ENCODE measurements around the gene SRSF6. TPM values are rescaled to one million over a fixed set of nuclear protein-coding genes. Genes with fewer than 3 reads are reported as not detected.

The SRSF6 gene
- total RNA-seq, 1 donor from 2014 or later, result 68.1 TPM

GRCh38 chr20:43507150-43508080, 49.7 kb downstream of the SRSF6 start, which contains the start of gene L3MBTL1:
Gene L3MBTL1, plus strand, starts transcription at chr20:43507697. Its CDS starts 5,807 bp downstream, at chr20:43513504.
- peak; percentile 16 for DNase-seq (ENCODE audit: low read depth)
- H3K4me3 ChIP-seq (ENCODE audit: low read depth, low read length), result peak within 1 kb of the TSS; percentile 65
- no peaks in the 10 kb centered on the region for H3K36me3 ChIP-seq (ENCODE audit: control insufficient read depth, insufficient read depth, low read length)
- no peak for TF ChIP-seq CTCF (IDR thresholded peaks at IDR 0.05; ENCODE audit: insufficient read depth, low read length, poor library complexity, severe bottlenecking)
- H3K27me3 ChIP-seq (ENCODE audit: control insufficient read depth, insufficient read depth, low read length), result peaks cover 15% of the 10 kb centered on the region

- Histone ChIP-seq H3K36me3 (ENCODE audit: control insufficient read depth, insufficient read depth, low read length) (no peaks in the 10 kb centered on the region), H3K4me3 (ENCODE audit: low read depth, low read length) (peak overlapping the region; percentile 65), H3K27me3 (ENCODE audit: control insufficient read depth, insufficient read depth, low read length) (peaks cover 15% of the 10 kb centered on the region)
- no peak for DNase-seq (ENCODE audit: low read depth)
- no peak for TF ChIP-seq CTCF (IDR thresholded peaks at IDR 0.05; ENCODE audit: insufficient read depth, low read length, poor library complexity, severe bottlenecking)
Measured at GRCh38 chr20:43508106-43508505, 50.4 kb downstream of the SRSF6 start.

GRCh38 chr20:43508604-43509040, 50.9 kb downstream of the SRSF6 start:
- H3K36me3 ChIP-seq (ENCODE audit: control insufficient read depth, insufficient read depth, low read length), result no peaks in the 10 kb centered on the region
- DNase-seq (ENCODE audit: low read depth), result no peak
- peaks cover 15% of the 10 kb centered on the region for H3K27me3 ChIP-seq (ENCODE audit: control insufficient read depth, insufficient read depth, low read length)
- peak; percentile 4 for TF ChIP-seq CTCF (IDR thresholded peaks at IDR 0.05; ENCODE audit: insufficient read depth, low read length, poor library complexity, severe bottlenecking)
- no peak overlapping the region for H3K4me3 ChIP-seq (ENCODE audit: low read depth, low read length)

GRCh38 chr20:43511879-43512278, 54.2 kb downstream of the SRSF6 start:
- TF ChIP-seq CTCF (IDR thresholded peaks at IDR 0.05; ENCODE audit: insufficient read depth, low read length, poor library complexity, severe bottlenecking), result no peak
- Histone ChIP-seq H3K27me3 (ENCODE audit: control insufficient read depth, insufficient read depth, low read length) (peaks cover 5% of the 10 kb centered on the region), H3K36me3 (ENCODE audit: control insufficient read depth, insufficient read depth, low read length) (no peaks in the 10 kb centered on the region), H3K4me3 (ENCODE audit: low read depth, low read length) (no peak overlapping the region)
- no peak for DNase-seq (ENCODE audit: low read depth)

- Histone ChIP-seq H3K27me3 (ENCODE audit: control insufficient read depth, insufficient read depth, low read length) (no peaks in the 10 kb centered on the region), H3K4me3 (ENCODE audit: low read depth, low read length) (peak overlapping the region; percentile 37), H3K36me3 (ENCODE audit: control insufficient read depth, insufficient read depth, low read length) (no peaks in the 10 kb centered on the region)
- no peak for TF ChIP-seq CTCF (IDR thresholded peaks at IDR 0.05; ENCODE audit: insufficient read depth, low read length, poor library complexity, severe bottlenecking)
- DNase-seq (ENCODE audit: low read depth), result no peak
Measured at GRCh38 chr20:43513372-43513930, 55.8 kb downstream of the SRSF6 start.

Other genes with a start within 250 kb of the SRSF6 start
- gene L3MBTL1, start 49.8 kb downstream of the SRSF6 start, total RNA-seq, result 6.0 and 14.6 TPM in 2 replicates
- gene SGK2, start 101.1 kb downstream of the SRSF6 start, total RNA-seq, result 0.54 and 1.2 TPM in 2 replicates
- 29.7 and 35.4 TPM in 2 replicates for gene IFT52, start 133.0 kb downstream of the SRSF6 start, total RNA-seq
- 4.1 and 7.1 TPM in 2 replicates for gene MYBL2, start 209.2 kb downstream of the SRSF6 start, total RNA-seq